HCT116 (cell line): ENCODE measurements around the gene HIP1. TPM values are rescaled to one million over a fixed set of nuclear protein-coding genes. Genes with fewer than 3 reads are reported as not detected.

Experiments used
- ATAC-seq: fragments of 200-7000 bp; cut with Tn5 transposase; 2 replicates; pipeline ENCODE4 v1.9.1; 2020; ENCODE audit warnings: mild to moderate bottlenecking, moderate library complexity
- BruUV-seq: library from RNA; stranded (reverse); fragments of 400-500 nt; replicated peaks from 2 replicates; lab custom pipeline; 2021; lab: Mats Ljungman, UMichigan
- CTCF ChIA-PET: fragments of 300-600 bp; sonication (Branson Sonifier 250); formaldehyde crosslinking; loops from one replicate; lab custom pipeline; 2021; ENCODE audit warnings: antibody characterized with exemption; lab: Charles Lee
- POLR2A ChIA-PET: fragments of 300-600, 350-600 bp; sonication (Branson Sonifier 250); formaldehyde crosslinking; loops from one replicate; lab custom pipeline; 2021; ENCODE audit warnings: antibody characterized with exemption; lab: Charles Lee
- RAD21 ChIA-PET, 2 experiments: fragments of 300-600 bp; sonication (Branson Sonifier 250); formaldehyde crosslinking; loops; one replicate each; lab custom pipeline; 2023; ENCODE audit warnings: low total read pairs in 2 of 2; ENCODE audit not compliant: uncharacterized antibody in 2 of 2, unreplicated experiment in 2 of 2, low non-redundant PET in 1 of 2; lab: Charles Lee
- DNase-seq: peaks from one replicate; pipeline ENCODE4 v3.0.0-alpha.2; 2010; ENCODE audit warnings: low read depth, low spot score
- H2AFZ ChIP-seq: fragments of 200-600 bp; shearing (Covaris generic), sonication (generic); 2 replicates; pipeline ENCODE4 v1.6.1; 2017; ENCODE audit warnings: low read depth, mixed run types, mixed read lengths, antibody characterized with exemption, low read length; ENCODE audit not compliant: poor library complexity, severe bottlenecking
- H3K27ac ChIP-seq: 2 replicates; pipeline ENCODE4 v1.5.1; 2012; ENCODE audit warnings: low read depth, low read length
- H3K27me3 ChIP-seq: fragments of 200-600 bp; sonication (generic); 2 replicates; pipeline ENCODE4 v1.6.1; 2016; ENCODE audit warnings: mixed run types, low read length, mixed read lengths; ENCODE audit not compliant: insufficient read depth
- H3K36me3 ChIP-seq, 2 experiments: fragments of 200-500 bp in 1 of 2; fragments of 200-600 bp in 1 of 2; sonication (Bioruptor generic) in 1 of 2; sonication (generic) in 1 of 2; 2 replicates each; pipeline versions ENCODE4 v1.5.1 to v1.6.1; 2014 to 2016; ENCODE audit warnings: low read length in 2 of 2, inconsistent platforms in 1 of 2, mixed read lengths in 1 of 2, mixed run types in 1 of 2; ENCODE audit not compliant: insufficient read depth in 2 of 2, control insufficient read depth in 1 of 2
- H3K4me1 ChIP-seq, 2 experiments: fragments of 200-600 bp in 1 of 2; sonication (generic) in 1 of 2; 2 replicates each; pipeline versions ENCODE4 v1.5.1 to v1.6.1; 2012 to 2017; ENCODE audit warnings: low read length in 2 of 2, inconsistent platforms in 1 of 2, mild to moderate bottlenecking in 1 of 2, mixed read lengths in 1 of 2, mixed run types in 1 of 2, moderate library complexity in 1 of 2; ENCODE audit not compliant: insufficient read depth in 2 of 2, control insufficient read depth in 1 of 2
- H3K4me2 ChIP-seq: fragments of 200-600 bp; sonication (generic); 2 replicates; pipeline ENCODE4 v1.6.1; 2017; ENCODE audit warnings: mixed run types, low read length, mixed read lengths
- H3K4me3 ChIP-seq, 2 experiments: fragments of 200-600 bp in 1 of 2; sonication (generic) in 1 of 2; replicated peaks in 1 of 2; 2 replicates each; pipeline ENCODE4 v1.5.1; 2011 to 2016; ENCODE audit warnings: low read length in 2 of 2, control low read depth in 1 of 2, low read depth in 1 of 2, mild to moderate bottlenecking in 1 of 2, mixed read lengths in 1 of 2, mixed run types in 1 of 2
- H3K79me2 ChIP-seq: fragments of 200-600 bp; sonication (generic); 2 replicates; pipeline ENCODE4 v1.6.1; 2017; ENCODE audit warnings: mild to moderate bottlenecking, mixed run types, low read length, moderate library complexity, mixed read lengths; ENCODE audit not compliant: insufficient read depth
- H3K9ac ChIP-seq: fragments of 200-600 bp; sonication (generic); 2 replicates; pipeline ENCODE4 v1.6.1; 2016; ENCODE audit warnings: low read length, mixed read lengths
- H3K9me2 ChIP-seq: fragments of 200-600 bp; sonication (generic), shearing (Covaris generic); 2 replicates; pipeline ENCODE4 v1.6.1; 2017; ENCODE audit warnings: mixed run types, mild to moderate bottlenecking, moderate library complexity; ENCODE audit not compliant: insufficient read depth
- H3K9me3 ChIP-seq, 2 experiments: fragments of 200-500 bp in 1 of 2; fragments of 200-600 bp in 1 of 2; sonication (Bioruptor generic) in 1 of 2; sonication (generic) in 1 of 2; 2 replicates each; pipeline ENCODE4 v1.6.1; 2014 to 2017; ENCODE audit warnings: low read length in 2 of 2, mixed read lengths in 2 of 2, inconsistent platforms in 1 of 2, low read depth in 1 of 2, mild to moderate bottlenecking in 1 of 2, mixed run types in 1 of 2, moderate library complexity in 1 of 2; ENCODE audit not compliant: control insufficient read depth in 1 of 2, insufficient read depth in 1 of 2
- H4K20me1 ChIP-seq: fragments of 200-600 bp; sonication (generic), shearing (Covaris generic); 2 replicates; pipeline ENCODE4 v1.6.1; 2017; ENCODE audit warnings: mixed run types, mild to moderate bottlenecking, moderate library complexity; ENCODE audit not compliant: insufficient read depth
- CEBPB ChIP-seq: IDR thresholded peaks from 2 replicates; pipeline ENCODE4 v1.6.1; 2012; ENCODE audit warnings: low read depth
- EGR1 ChIP-seq: IDR thresholded peaks from 2 replicates; pipeline ENCODE4 v1.6.1; 2012; ENCODE audit warnings: low read depth
- FOSL1 ChIP-seq: IDR thresholded peaks from 2 replicates; pipeline ENCODE4 v1.6.1; 2012; ENCODE audit warnings: low read depth
- POLR2A ChIP-seq: IDR thresholded peaks from 2 replicates; pipeline ENCODE4 v1.7.0; 2011; ENCODE audit warnings: borderline replicate concordance; ENCODE audit not compliant: insufficient read depth, insufficient read length; ENCODE audit errors: extremely low read depth
- POLR2AphosphoS5 ChIP-seq: IDR thresholded peaks from 2 replicates; pipeline ENCODE4 v1.6.1; 2011; ENCODE audit warnings: mild to moderate bottlenecking, low read depth, low read length, moderate library complexity
- RAD21 ChIP-seq: IDR thresholded peaks from 2 replicates; pipeline ENCODE4 v1.6.1; 2012; ENCODE audit warnings: low read depth, mild to moderate bottlenecking
- SRF ChIP-seq: IDR thresholded peaks from 2 replicates; pipeline ENCODE4 v1.6.1; 2012; ENCODE audit warnings: low read depth
- YY1 ChIP-seq: IDR thresholded peaks from 2 replicates; pipeline ENCODE4 v1.6.1; 2011; ENCODE audit warnings: low read length, low read depth, moderate library complexity, mild to moderate bottlenecking; ENCODE audit not compliant: insufficient replicate concordance; ENCODE audit errors: extremely low read depth
- ZFX ChIP-seq: fragments of 450-650 bp; IDR thresholded peaks from 2 replicates; pipeline ENCODE4 v1.6.1; 2017
- ZNF274 ChIP-seq: fragments of 200-500 bp; sonication (Bioruptor generic); IDR thresholded peaks from 2 replicates; pipeline ENCODE4 v1.6.1; 2014; ENCODE audit warnings: mild to moderate bottlenecking, low read depth, low read length, inconsistent platforms
- intact Hi-C: fragments of 100-400 bp; cut with micrococcal nuclease; formaldehyde crosslinking; loops from 2 replicates; pipeline ENCODE4 v1.10.0; 2022
- total RNA-seq: library from RNA; stranded (reverse); gene quantifications from one replicate; pipeline ENCODE4 v1.2.1, GENCODE V29; 2021; ENCODE audit not compliant: unreplicated experiment
- TF ChIP-seq, protein P1 (sequence below): IDR thresholded peaks from 2 replicates; pipeline ENCODE4 v1.6.1; 2011; ENCODE audit warnings: mild to moderate bottlenecking, low read length, moderate library complexity; ENCODE audit not compliant: insufficient replicate concordance; ENCODE audit errors: extremely low read depth
- TF ChIP-seq, protein P2 (sequence below), 3 experiments: fragments of 200-600 bp in 1 of 3; sonication (generic) in 1 of 3; IDR thresholded peaks in 2 of 3; conservative IDR thresholded peaks in 1 of 3; 2 replicates each; pipeline ENCODE4 v1.5.1; 2012 to 2017; ENCODE audit warnings: low read depth in 2 of 3, low read length in 2 of 3, antibody characterized with exemption in 1 of 3, borderline replicate concordance in 1 of 3, control low read depth in 1 of 3, mild to moderate bottlenecking in 1 of 3, mixed read lengths in 1 of 3, mixed run types in 1 of 3, moderate library complexity in 1 of 3; ENCODE audit not compliant: insufficient read depth in 1 of 3
- TF ChIP-seq, protein P3 (sequence below): IDR thresholded peaks from 2 replicates; pipeline ENCODE4 v1.6.1; 2012

HIP1 gene
- total RNA-seq, 1 experiment from 2014 or later: 22.1 TPM

DNA sequence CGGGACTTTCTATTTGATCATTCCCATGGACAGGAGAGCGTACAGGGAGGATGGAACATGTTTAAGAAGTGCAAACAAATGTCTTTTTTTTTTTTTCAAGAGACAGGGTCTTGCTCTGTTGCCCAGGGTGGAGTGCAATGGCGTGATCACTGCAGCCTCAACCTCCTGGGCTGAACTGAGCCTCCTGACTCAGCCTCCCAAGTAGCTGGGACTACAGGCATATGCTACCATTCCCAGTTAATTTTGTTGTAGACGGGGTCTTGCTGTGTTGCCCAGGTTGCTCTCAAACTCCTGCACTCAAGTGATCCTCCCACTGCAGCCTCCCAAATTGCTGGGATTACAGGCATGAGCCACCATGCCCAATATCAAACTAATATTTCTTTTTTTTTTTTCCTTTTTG lies 206.1 kb downstream of the HIP1 start:
- RAD21 ChIA-PET: no interaction called here
- peaks cover 3% of the 10 kb centered on the region for H3K79me2 ChIP-seq
- TF ChIP-seq, protein P1, sequence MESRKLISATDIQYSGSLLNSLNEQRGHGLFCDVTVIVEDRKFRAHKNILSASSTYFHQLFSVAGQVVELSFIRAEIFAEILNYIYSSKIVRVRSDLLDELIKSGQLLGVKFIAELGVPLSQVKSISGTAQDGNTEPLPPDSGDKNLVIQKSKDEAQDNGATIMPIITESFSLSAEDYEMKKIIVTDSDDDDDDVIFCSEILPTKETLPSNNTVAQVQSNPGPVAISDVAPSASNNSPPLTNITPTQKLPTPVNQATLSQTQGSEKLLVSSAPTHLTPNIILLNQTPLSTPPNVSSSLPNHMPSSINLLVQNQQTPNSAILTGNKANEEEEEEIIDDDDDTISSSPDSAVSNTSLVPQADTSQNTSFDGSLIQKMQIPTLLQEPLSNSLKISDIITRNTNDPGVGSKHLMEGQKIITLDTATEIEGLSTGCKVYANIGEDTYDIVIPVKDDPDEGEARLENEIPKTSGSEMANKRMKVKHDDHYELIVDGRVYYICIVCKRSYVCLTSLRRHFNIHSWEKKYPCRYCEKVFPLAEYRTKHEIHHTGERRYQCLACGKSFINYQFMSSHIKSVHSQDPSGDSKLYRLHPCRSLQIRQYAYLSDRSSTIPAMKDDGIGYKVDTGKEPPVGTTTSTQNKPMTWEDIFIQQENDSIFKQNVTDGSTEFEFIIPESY: no peak
- TF ChIP-seq, protein P2, sequence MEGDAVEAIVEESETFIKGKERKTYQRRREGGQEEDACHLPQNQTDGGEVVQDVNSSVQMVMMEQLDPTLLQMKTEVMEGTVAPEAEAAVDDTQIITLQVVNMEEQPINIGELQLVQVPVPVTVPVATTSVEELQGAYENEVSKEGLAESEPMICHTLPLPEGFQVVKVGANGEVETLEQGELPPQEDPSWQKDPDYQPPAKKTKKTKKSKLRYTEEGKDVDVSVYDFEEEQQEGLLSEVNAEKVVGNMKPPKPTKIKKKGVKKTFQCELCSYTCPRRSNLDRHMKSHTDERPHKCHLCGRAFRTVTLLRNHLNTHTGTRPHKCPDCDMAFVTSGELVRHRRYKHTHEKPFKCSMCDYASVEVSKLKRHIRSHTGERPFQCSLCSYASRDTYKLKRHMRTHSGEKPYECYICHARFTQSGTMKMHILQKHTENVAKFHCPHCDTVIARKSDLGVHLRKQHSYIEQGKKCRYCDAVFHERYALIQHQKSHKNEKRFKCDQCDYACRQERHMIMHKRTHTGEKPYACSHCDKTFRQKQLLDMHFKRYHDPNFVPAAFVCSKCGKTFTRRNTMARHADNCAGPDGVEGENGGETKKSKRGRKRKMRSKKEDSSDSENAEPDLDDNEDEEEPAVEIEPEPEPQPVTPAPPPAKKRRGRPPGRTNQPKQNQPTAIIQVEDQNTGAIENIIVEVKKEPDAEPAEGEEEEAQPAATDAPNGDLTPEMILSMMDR (IDR thresholded peaks at IDR 0.05 in 2 of 3, conservative IDR thresholded peaks at IDR 0.05 in 1 of 3; ENCODE audit: borderline replicate concordance in 1 of 3, insufficient read depth in 1 of 3, low read depth in 2 of 3, low read length in 2 of 3): no peak
- TF ChIP-seq CEBPB (no peak), YY1 (no peak), RAD21 (no peak), POLR2AphosphoS5 (no peak), FOSL1 (no peak), ZFX (no peak), EGR1 (no peak), POLR2A (no peak), ZNF274 (no peak), SRF (no peak)
- TF ChIP-seq, protein P3, sequence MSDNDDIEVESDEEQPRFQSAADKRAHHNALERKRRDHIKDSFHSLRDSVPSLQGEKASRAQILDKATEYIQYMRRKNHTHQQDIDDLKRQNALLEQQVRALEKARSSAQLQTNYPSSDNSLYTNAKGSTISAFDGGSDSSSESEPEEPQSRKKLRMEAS: no peak
- TF ChIP-seq, all 23 proteins: peak for 0
- peaks cover 24 to 38% of the 10 kb centered on the region in 2 experiments for H3K4me1 ChIP-seq
- CTCF ChIA-PET: interaction anchor here (1.9 kb wide), 1 partner anchor 230 kb away, joined by 4 read pairs; no protein-coding TSS in a partner anchor
- H3K27ac ChIP-seq: no peak overlapping the region
- POLR2A ChIA-PET: no interaction called here
- no TSS peak for BruUV-seq
- H2AFZ ChIP-seq: no peak overlapping the region
- no peak overlapping the region for H3K4me3 ChIP-seq
- 0 out of 2 replicates have a peak overlapping the region, but pooled peaks have one; percentile 21 for H3K4me2 ChIP-seq
- DNase-seq (no peak), ATAC-seq (no peak)
- no peaks in the 10 kb centered on the region; a peak in 1 of 4 replicates for H3K36me3 ChIP-seq
- H4K20me1 ChIP-seq: no peaks in the 10 kb centered on the region
- no peaks in the 10 kb centered on the region for H3K9me3 ChIP-seq
- no peaks in the 10 kb centered on the region for H3K9me2 ChIP-seq
- H3K27me3 ChIP-seq: no peaks in the 10 kb centered on the region
- intact Hi-C loops: no loop called here
- no peak overlapping the region for H3K9ac ChIP-seq
